Activated naive CD8-positive, alpha-beta T cell (primary cell): ENCODE measurements around the gene DLG1.

Experiments used
- H3K27ac Mint-ChIP-seq: one replicate; pipeline ENCODE4 v1.8.0; 2021; ENCODE audit warnings: mixed read lengths
- H3K27me3 Mint-ChIP-seq: one replicate; pipeline ENCODE4 v1.8.0; 2021; ENCODE audit warnings: mixed read lengths
- H3K36me3 Mint-ChIP-seq: one replicate; pipeline ENCODE4 v1.8.0; 2021; ENCODE audit warnings: mixed read lengths
- H3K4me1 Mint-ChIP-seq: one replicate; pipeline ENCODE4 v1.8.0; 2021; ENCODE audit warnings: low read depth, mixed read lengths
- H3K4me3 Mint-ChIP-seq: one replicate; pipeline ENCODE4 v1.8.0; 2021; ENCODE audit warnings: mild to moderate bottlenecking, mixed read lengths
- H3K9me3 Mint-ChIP-seq: one replicate; pipeline ENCODE4 v1.8.0; 2021; ENCODE audit warnings: low read depth, mixed read lengths

DLG1 gene

DNA sequence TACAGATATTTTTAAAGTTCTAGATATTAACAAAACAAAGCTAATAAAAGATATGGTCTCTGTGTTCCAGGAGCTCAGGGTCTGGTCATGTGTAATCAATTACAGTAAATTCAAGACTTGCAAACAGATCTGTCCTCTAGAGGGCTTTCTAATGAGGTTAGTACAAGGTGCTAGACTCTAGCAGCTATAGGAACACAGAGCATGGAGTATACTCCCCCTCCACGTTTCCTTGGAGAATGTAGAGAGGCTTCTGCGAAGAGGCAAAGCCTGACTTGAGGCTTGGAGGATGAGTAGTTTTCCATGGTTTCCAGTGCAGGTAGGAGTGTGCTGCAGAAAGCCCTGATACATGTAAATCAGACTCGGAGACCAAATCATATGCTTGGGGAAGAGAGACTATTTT lies 32.7 kb upstream of the DLG1 start:
- no peaks in the 10 kb centered on the region for H3K9me3 Mint-ChIP-seq
- H3K27ac Mint-ChIP-seq: no peak overlapping the region

DNA sequence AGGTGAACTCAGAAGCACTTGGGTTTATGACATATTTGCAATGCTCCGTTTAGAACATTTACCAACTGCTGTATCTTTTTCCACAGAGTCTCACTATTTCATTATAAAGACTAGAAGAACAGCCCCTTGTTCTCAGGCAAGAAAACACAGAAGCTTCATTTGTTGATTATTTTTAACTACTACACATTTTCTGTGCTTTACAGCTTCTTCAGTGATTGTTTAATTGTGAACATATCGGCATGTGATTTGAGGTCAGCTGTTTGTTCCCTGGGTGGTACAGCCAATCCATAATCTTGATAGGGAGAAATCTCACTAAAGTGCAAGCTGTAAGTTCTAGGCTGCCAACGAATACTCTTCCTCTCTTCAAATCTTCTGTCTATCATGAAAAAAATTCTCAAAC lies 31.0 kb upstream of the DLG1 start:
- no peak overlapping the region for H3K4me3 Mint-ChIP-seq

More for the DNA sequence above, 32.7 kb upstream of the DLG1 start:
- H3K36me3 Mint-ChIP-seq: peaks cover 2% of the 10 kb centered on the region
- H3K27me3 Mint-ChIP-seq: peaks cover 7% of the 10 kb centered on the region
- H3K4me3 Mint-ChIP-seq: no peak overlapping the region
- H3K4me1 Mint-ChIP-seq: peaks cover 3% of the 10 kb centered on the region

DNA sequence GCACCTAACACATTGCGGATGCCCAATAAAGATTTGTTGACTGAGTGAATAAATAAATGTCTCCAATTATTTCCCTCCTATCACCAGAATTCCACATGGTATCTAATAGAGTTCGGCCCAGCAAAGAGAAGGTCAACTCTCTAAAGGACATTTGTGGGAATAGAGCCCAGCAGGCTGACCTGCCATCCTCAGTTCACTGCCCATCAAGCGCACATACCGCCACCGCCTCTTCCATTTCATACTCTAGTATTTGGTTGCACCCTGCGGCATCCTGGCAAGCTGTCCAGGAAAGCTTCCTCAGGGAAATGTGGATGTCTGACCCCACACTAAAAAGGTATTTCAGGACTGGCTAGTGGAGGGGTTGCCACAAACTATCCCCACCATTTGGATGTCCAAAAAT lies 29.8 kb upstream of the DLG1 start:
- H3K4me1 Mint-ChIP-seq: peaks cover 3% of the 10 kb centered on the region
- peaks cover 12% of the 10 kb centered on the region for H3K27me3 Mint-ChIP-seq
- H3K4me3 Mint-ChIP-seq: no peak overlapping the region
- H3K27ac Mint-ChIP-seq: no peak overlapping the region
- no peaks in the 10 kb centered on the region for H3K9me3 Mint-ChIP-seq
- peaks cover 2% of the 10 kb centered on the region for H3K36me3 Mint-ChIP-seq

More for the DNA sequence above, 31.0 kb upstream of the DLG1 start:
- H3K27me3 Mint-ChIP-seq: peaks cover 9% of the 10 kb centered on the region
- peaks cover 2% of the 10 kb centered on the region for H3K36me3 Mint-ChIP-seq
- peaks cover 3% of the 10 kb centered on the region for H3K4me1 Mint-ChIP-seq
- no peak overlapping the region for H3K27ac Mint-ChIP-seq
- no peaks in the 10 kb centered on the region for H3K9me3 Mint-ChIP-seq

DNA sequence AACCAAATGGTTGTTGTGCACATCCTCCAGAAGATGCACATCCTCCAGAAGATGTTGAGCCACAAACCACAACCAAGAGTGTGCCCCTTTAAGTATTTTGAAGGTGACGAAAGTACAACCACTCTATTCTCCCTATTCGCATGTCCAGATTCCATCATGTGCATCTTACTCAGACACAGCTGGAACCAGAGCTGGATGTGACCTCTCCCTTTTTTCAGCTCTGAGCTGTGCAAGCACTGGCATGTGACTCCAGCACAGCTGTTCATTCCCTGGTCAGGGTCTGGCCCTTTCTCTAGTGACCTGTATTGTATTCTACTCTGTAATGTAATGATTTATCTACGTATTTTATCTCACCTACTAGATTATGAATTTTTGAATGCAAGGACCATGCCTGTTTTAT lies 29.3 kb upstream of the DLG1 start:
- Mint-ChIP-seq H3K9me3 (no peaks in the 10 kb centered on the region), H3K4me1 (peaks cover 3% of the 10 kb centered on the region), H3K27ac (no peak overlapping the region), H3K36me3 (peaks cover 2% of the 10 kb centered on the region), H3K4me3 (no peak overlapping the region), H3K27me3 (peaks cover 12% of the 10 kb centered on the region)

DNA sequence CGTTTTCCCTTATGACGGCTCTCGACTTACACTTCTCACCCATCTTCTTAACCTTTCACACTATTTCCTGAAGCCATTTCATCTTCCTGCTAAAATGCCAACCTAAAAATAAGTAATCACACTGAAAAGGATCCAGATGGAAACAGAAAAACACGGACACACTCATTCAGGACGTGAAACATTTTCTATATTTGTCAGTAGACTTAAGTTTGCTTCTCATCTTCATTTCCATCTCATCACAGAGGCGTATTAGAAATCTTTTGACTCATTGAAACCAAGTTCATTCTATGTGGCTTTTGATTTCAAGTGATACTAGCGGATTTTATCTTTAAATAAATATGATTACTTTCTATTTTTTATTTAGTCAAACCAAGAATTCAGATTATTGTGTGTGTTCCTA lies 27.4 kb upstream of the DLG1 start:
- Mint-ChIP-seq H3K9me3 (no peaks in the 10 kb centered on the region), H3K27me3 (peaks cover 16% of the 10 kb centered on the region), H3K36me3 (peaks cover 2% of the 10 kb centered on the region), H3K27ac (no peak overlapping the region), H3K4me1 (peaks cover 3% of the 10 kb centered on the region), H3K4me3 (no peak overlapping the region)

DNA sequence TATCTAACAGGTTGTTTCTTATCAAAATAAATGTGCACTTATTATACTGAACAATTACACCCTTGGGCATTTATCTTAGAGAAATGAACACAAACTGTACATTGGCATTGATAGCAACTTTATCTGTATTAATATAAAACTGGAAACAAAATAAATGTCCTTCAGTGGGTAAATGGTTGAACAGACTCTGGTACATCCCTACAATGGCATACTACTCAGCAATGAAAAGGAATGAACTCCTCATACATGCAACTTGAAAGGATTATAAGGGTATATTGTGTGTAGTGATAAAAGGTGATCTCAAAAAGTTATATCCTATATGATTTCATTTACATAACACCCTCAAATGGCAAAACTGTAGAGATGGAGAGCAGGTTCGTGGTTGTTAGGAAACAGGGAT lies 23.7 kb upstream of the DLG1 start:
- Mint-ChIP-seq H3K4me3 (no peak overlapping the region), H3K4me1 (no peaks in the 10 kb centered on the region), H3K27ac (no peak overlapping the region), H3K36me3 (no peaks in the 10 kb centered on the region), H3K27me3 (peaks cover 18% of the 10 kb centered on the region), H3K9me3 (no peaks in the 10 kb centered on the region)

DNA sequence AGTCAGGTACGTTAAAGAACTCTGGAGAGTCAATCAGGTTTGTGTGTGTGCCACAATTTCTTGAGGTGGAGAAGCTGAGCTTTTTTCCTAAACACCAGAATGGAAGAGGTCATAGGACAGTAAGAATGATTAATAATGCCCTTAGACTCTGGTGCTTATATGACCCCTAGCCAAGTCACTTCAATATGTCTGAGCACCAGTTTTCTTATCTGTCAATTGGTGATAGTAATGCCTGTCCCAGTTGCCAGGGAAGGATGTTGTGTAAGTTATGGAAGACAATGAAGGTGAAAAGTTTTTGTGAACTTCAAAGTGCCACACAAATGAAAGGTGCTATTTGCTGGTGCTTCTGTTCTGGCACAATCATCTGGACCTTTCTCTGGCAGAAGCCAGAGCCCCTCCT lies 22.2 kb upstream of the DLG1 start:
- Mint-ChIP-seq H3K27ac (no peak overlapping the region), H3K4me3 (no peak overlapping the region), H3K36me3 (no peaks in the 10 kb centered on the region), H3K4me1 (no peaks in the 10 kb centered on the region), H3K27me3 (peaks cover 20% of the 10 kb centered on the region), H3K9me3 (no peaks in the 10 kb centered on the region)

DNA sequence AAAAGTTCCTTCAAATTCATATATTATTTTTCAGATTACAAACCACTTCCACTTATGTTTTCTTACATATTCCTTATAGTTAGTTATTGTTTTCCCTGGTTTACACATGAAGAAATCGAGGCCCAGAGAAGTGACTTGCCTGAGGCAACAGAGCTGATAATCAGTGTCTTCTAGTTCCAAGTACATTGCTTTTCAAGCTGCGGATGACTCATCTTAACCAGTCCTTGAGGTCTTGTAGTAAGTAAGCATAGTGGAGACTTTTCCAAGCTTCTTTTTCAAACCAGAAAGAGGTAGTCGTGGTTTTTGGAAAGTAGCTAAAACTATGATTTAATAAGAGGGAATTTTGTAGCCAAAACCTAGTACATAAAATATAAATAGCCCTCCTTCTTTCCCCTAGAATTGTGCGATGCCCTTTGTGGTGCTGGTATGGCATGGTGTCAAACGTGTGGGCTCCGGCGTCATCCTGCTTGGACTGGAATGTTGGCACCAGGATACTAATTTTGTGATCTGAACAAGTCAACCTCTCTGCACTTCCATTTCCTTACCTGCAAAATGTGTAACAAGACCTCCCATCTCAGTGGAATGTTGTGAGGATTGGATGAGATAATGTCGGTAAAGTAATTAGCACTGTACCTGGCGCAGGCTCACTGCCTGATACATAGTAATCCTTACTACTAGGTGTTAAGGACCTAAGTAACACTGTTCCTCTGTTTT lies 19.0 kb upstream of the DLG1 start:
- Mint-ChIP-seq H3K4me1 (no peaks in the 10 kb centered on the region), H3K36me3 (no peaks in the 10 kb centered on the region), H3K27ac (no peak overlapping the region), H3K9me3 (no peaks in the 10 kb centered on the region), H3K27me3 (peaks cover 14% of the 10 kb centered on the region), H3K4me3 (no peak overlapping the region)

DNA sequence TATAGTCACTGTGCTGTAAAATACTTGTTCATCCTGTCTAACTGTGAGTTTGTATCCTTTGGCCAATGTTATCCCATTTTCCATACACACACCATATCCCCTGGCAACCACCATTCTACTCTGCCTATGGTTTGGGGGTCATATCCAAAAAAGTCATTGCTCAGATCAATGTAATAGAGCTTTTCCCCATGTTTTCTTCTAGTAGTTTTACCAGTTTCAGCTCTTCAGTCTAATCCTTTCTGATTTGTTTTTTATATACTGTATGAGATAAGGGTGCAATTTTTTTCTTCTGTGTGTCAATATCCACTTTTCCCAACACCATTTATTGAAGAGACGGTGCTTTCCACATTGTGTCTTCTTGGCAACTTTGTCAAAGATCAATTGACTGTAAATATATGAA lies 14.0 kb upstream of the DLG1 start:
- Mint-ChIP-seq H3K4me3 (no peak overlapping the region), H3K27ac (no peak overlapping the region), H3K4me1 (peaks cover 12% of the 10 kb centered on the region), H3K9me3 (no peaks in the 10 kb centered on the region), H3K36me3 (no peaks in the 10 kb centered on the region), H3K27me3 (peaks cover 3% of the 10 kb centered on the region)

DNA sequence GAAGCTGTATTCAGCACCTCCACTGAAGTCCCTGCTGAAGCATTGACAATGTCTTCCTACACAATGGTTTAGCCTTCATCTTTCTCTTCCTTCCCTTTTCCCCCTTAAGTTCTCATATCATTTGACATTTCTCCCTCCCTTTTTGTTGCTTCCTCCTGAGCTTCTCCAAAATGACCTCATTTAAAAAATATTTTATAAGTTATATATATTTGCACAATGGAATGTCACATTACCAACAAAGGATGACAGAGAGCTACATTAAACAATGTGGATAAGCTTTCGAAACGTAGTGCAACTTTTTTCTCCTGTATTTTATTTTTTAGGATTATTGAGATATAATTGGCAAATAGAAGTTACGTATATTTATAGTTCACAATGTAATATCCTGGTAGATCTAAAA lies 13.2 kb upstream of the DLG1 start:
- no peak overlapping the region for H3K27ac Mint-ChIP-seq
- peaks cover 12% of the 10 kb centered on the region for H3K4me1 Mint-ChIP-seq
- H3K4me3 Mint-ChIP-seq: no peak overlapping the region
- no peaks in the 10 kb centered on the region for H3K36me3 Mint-ChIP-seq
- H3K27me3 Mint-ChIP-seq: peaks cover 3% of the 10 kb centered on the region
- no peaks in the 10 kb centered on the region for H3K9me3 Mint-ChIP-seq

DNA sequence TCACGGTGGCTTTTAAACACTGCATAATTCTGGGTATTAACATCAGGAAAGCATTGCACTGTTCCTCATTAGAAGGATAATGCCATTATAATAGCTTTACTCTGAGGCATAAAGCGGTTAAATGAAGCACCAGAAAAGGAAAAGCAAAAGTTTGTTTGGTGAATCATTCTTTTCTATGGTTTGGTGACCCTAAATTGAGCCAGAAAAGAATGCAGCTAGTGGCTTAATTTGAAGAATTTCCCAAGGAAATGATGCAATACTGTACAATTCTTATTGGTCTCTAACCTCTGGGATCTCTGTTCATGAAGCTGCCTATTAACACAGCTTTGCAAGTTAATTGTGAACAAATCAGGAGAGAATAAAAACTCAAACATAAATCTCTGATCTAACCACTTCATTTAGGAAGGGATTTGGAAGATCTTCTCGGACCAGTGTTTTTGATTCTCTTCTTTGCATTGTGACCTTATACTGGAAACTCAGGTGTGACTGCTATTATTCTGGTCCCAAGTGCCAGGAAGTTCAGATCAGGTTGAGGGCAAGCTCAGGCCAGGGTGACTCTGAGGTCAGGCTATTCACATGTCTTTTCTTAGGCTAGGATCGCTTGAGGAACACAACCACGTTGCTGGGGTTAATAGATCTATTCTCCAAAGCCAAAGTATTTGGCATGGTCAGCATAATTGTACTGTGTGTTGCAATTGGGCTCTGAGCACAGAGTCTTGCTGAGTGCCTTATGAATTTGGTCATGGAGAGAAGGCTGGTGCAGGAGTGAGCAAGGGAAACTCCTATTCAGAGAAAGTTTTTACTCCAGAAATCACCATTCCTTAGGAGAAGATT lies 11.3 kb upstream of the DLG1 start:
- no peak overlapping the region for H3K27ac Mint-ChIP-seq
- H3K27me3 Mint-ChIP-seq: no peaks in the 10 kb centered on the region
- H3K36me3 Mint-ChIP-seq: no peaks in the 10 kb centered on the region
- H3K9me3 Mint-ChIP-seq: no peaks in the 10 kb centered on the region
- peaks cover 23% of the 10 kb centered on the region for H3K4me1 Mint-ChIP-seq
- H3K4me3 Mint-ChIP-seq: no peak overlapping the region

DNA sequence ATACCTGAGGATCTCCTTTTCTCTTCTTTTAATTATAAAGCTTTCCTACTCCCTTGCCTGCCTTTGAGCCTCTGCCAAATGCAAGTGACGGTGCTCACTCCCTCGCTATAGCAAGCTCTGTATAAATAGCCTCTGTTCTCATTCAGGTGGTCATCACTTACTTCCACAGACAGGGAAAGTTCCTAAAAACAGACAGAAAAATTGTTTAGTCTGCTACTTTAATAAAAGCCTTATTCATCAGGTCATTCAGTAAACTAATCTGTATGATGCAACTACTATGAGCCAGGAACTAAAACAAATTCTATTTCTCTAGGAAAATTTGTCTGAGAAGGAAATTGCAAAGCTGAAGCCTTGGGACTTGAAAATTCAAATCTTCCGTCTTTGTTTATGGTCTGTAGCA lies 10.2 kb upstream of the DLG1 start:
- H3K4me3 Mint-ChIP-seq: no peak overlapping the region
- no peaks in the 10 kb centered on the region for H3K27me3 Mint-ChIP-seq
- H3K9me3 Mint-ChIP-seq: no peaks in the 10 kb centered on the region
- peak overlapping the region; percentile 30 for H3K27ac Mint-ChIP-seq
- H3K36me3 Mint-ChIP-seq: no peaks in the 10 kb centered on the region
- H3K4me1 Mint-ChIP-seq: peaks cover 23% of the 10 kb centered on the region

DNA sequence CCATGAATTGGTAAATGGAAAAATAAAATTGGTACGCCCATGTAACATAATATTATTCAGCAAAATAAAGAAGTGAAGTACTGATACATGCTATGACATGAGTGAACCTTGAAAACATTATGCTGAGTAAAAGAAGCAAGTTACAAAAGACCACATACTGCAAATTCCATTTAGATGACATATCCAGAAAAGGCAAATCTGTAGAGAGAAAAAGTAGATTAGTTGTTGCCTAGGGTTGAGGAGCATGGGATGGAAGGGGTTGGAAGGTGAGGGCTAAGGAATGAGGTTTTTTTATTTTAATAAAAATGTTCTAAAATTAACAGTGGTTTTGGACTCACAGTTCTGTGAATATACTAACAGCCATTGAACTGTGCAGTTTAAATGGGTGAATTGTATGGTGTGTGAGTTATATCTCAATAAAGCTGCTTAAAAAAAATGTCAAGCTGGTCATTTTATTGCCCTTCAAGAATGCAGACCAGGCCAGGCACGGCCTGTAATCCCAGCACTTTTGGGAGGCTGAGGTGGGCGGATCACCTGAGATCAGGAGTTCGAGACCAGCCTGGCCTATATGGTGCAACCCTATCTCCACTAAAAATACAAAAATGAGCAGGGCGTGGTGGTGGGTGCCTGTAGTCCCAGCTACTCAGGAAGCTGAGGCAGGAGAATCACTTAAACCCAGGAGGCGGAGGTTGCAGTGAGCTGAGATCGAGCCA lies 8.1 kb upstream of the DLG1 start:
- H3K4me3 Mint-ChIP-seq: no peak overlapping the region

DNA sequence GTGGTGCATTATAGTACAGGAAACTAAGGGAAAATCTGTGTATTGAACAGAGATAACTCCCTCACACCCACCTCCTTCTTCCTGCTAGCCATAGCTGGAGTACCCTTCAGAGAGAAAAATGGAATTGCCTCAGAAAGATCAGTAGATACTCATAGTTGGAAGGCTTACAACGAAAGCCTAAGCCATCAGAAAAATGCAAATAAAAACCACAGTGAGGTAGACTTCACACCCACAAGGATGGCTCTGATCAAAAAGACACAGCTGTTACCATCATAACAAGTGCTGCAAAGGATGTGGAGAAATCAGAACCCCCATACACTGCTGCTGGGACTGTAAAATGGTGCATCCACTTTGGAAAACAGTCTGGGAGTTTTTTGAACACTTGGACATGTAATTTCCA lies 7.4 kb upstream of the DLG1 start:
- H3K4me3 Mint-ChIP-seq: no peak overlapping the region
- peaks cover 2% of the 10 kb centered on the region for H3K27me3 Mint-ChIP-seq
- H3K9me3 Mint-ChIP-seq: no peaks in the 10 kb centered on the region
- peaks cover 23% of the 10 kb centered on the region for H3K4me1 Mint-ChIP-seq
- H3K27ac Mint-ChIP-seq: no peak overlapping the region
- no peaks in the 10 kb centered on the region for H3K36me3 Mint-ChIP-seq

More for the DNA sequence above, 8.1 kb upstream of the DLG1 start:
- Mint-ChIP-seq H3K9me3 (no peaks in the 10 kb centered on the region), H3K4me1 (peaks cover 23% of the 10 kb centered on the region), H3K27me3 (no peaks in the 10 kb centered on the region), H3K27ac (peak overlapping the region; percentile 30), H3K36me3 (no peaks in the 10 kb centered on the region)

DNA sequence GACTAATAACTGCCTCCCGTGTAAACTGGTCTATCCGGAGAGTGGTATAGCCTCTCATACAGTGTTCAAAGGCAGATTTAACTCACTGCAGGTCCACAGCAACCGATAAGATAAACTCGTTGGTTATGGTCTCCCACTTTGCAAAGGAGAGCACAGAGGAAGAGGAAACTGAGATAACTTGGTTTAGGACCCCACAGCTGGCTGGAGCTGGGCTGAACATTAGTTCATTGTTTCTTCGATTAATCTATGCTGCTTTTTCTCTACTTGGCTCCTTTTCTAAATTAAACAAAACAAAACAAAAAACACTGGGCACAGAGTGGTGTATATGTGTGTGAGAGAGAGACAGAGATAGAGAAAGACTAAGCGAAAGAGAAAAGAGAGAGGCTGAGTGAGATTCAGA lies 5.0 kb upstream of the DLG1 start:
- no peak overlapping the region for H3K4me3 Mint-ChIP-seq
- peaks cover 5% of the 10 kb centered on the region for H3K27me3 Mint-ChIP-seq
- no peak overlapping the region for H3K27ac Mint-ChIP-seq
- peaks cover 14% of the 10 kb centered on the region for H3K4me1 Mint-ChIP-seq
- no peaks in the 10 kb centered on the region for H3K9me3 Mint-ChIP-seq
- H3K36me3 Mint-ChIP-seq: no peaks in the 10 kb centered on the region
